Measurements from ENCODE around the gene CROCC2.
"Not testable (repeated sequence)": the region's sequence is repeated elsewhere in the genome, so short reads cannot be mapped to it uniquely, and the experiment has no call there.

Gene CROCC2

GRCh38 chr2:240972201-240972600 is 66.1 kb downstream of the CROCC2 start:
- FAIRE-seq: no peak

GRCh38 chr2:240972636-240973521 is 66.7 kb downstream of the CROCC2 start:
- no peak for FAIRE-seq

- FAIRE-seq: no peak
Measured at GRCh38 chr2:240974771-240975572, 68.8 kb downstream of the CROCC2 start.

- FAIRE-seq: not testable (repeated sequence)
Measured at GRCh38 chr2:240975903-240976302, 69.8 kb downstream of the CROCC2 start.

- no peak for FAIRE-seq
Measured at GRCh38 chr2:240981280-240981679, 75.1 kb downstream of the CROCC2 start.

- no peak for FAIRE-seq
Measured at GRCh38 chr2:240981871-240982800, 76.0 kb downstream of the CROCC2 start.

GRCh38 chr2:240982821-240983281 is 76.7 kb downstream of the CROCC2 start:
- FAIRE-seq: no peak

- no peak for FAIRE-seq
Measured at GRCh38 chr2:240983361-240983995, 77.3 kb downstream of the CROCC2 start.

GRCh38 chr2:240983996-240984498 is 77.9 kb downstream of the CROCC2 start:
- no peak for FAIRE-seq

- no peak for FAIRE-seq
Measured at GRCh38 chr2:240985881-240986786, 80.0 kb downstream of the CROCC2 start.

GRCh38 chr2:240986787-240987411 is 80.8 kb downstream of the CROCC2 start:
- FAIRE-seq: no peak

GRCh38 chr2:240987588-240987987 is 81.5 kb downstream of the CROCC2 start:
- no peak for FAIRE-seq

GRCh38 chr2:240988146-240988545 is 82.0 kb downstream of the CROCC2 start:
- FAIRE-seq: no peak

GRCh38 chr2:240988571-240989271 is 82.6 kb downstream of the CROCC2 start:
- no peak for FAIRE-seq

- no peak for FAIRE-seq
Measured at GRCh38 chr2:240989451-240990265, 83.5 kb downstream of the CROCC2 start.

GRCh38 chr2:240990266-240990529 is 84.1 kb downstream of the CROCC2 start:
- FAIRE-seq: no peak

GRCh38 chr2:240990726-240991377 is 84.7 kb downstream of the CROCC2 start:
- no peak for FAIRE-seq

Data from A204.1 (cell line).